Measurements from ENCODE around the gene BNC2. TPM values are rescaled to one million over a fixed set of nuclear protein-coding genes. Genes with fewer than 3 reads are reported as not detected.

BNC2 gene
- total RNA-seq, 1 donor from 2014 or later: under 0.01 TPM

GRCh38 chr9:16718952-16719351 lies 151.5 kb downstream of the BNC2 start:
- H3K27me3 ChIP-seq (ENCODE audit: control insufficient read depth, insufficient read depth, low read length): no peaks in the 10 kb centered on the region
- DNase-seq (ENCODE audit: low read depth) (no peak), FAIRE-seq (no peak)
- H3K4me3 ChIP-seq (ENCODE audit: low read depth, low read length): no peak overlapping the region
- H3K36me3 ChIP-seq (ENCODE audit: control insufficient read depth, insufficient read depth, low read length): no peaks in the 10 kb centered on the region
- no peak for TF ChIP-seq CTCF (IDR thresholded peaks at IDR 0.05; ENCODE audit: insufficient read depth, low read length, severe bottlenecking)

- H3K27me3 ChIP-seq (ENCODE audit: control insufficient read depth, insufficient read depth, low read length): no peaks in the 10 kb centered on the region
- FAIRE-seq: no peak
- no peak for DNase-seq (ENCODE audit: low read depth)
- no peak for TF ChIP-seq CTCF (IDR thresholded peaks at IDR 0.05; ENCODE audit: insufficient read depth, low read length, severe bottlenecking)
- no peaks in the 10 kb centered on the region for H3K36me3 ChIP-seq (ENCODE audit: control insufficient read depth, insufficient read depth, low read length)
- no peak overlapping the region for H3K4me3 ChIP-seq (ENCODE audit: low read depth, low read length)
These were observed 152.2 kb downstream of the BNC2 start for GRCh38 chr9:16718296-16718695.

GRCh38 chr9:16716601-16717000 lies 153.9 kb downstream of the BNC2 start:
- no peak for FAIRE-seq
- no peak for DNase-seq (ENCODE audit: low read depth)
- no peak for TF ChIP-seq CTCF (IDR thresholded peaks at IDR 0.05; ENCODE audit: insufficient read depth, low read length, severe bottlenecking)
- Histone ChIP-seq H3K4me3 (ENCODE audit: low read depth, low read length) (no peak overlapping the region), H3K27me3 (ENCODE audit: control insufficient read depth, insufficient read depth, low read length) (no peaks in the 10 kb centered on the region), H3K36me3 (ENCODE audit: control insufficient read depth, insufficient read depth, low read length) (no peaks in the 10 kb centered on the region)

- FAIRE-seq (no peak), DNase-seq (ENCODE audit: low read depth) (no peak)
- no peak overlapping the region for H3K4me3 ChIP-seq (ENCODE audit: low read depth, low read length)
- no peaks in the 10 kb centered on the region for H3K36me3 ChIP-seq (ENCODE audit: control insufficient read depth, insufficient read depth, low read length)
- no peak for TF ChIP-seq CTCF (IDR thresholded peaks at IDR 0.05; ENCODE audit: insufficient read depth, low read length, severe bottlenecking)
- no peaks in the 10 kb centered on the region for H3K27me3 ChIP-seq (ENCODE audit: control insufficient read depth, insufficient read depth, low read length)
These were observed 155.1 kb downstream of the BNC2 start for GRCh38 chr9:16715404-16715803.

- H3K27me3 ChIP-seq (ENCODE audit: control insufficient read depth, insufficient read depth, low read length): no peaks in the 10 kb centered on the region
- no peak for DNase-seq (ENCODE audit: low read depth)
- no peak for TF ChIP-seq CTCF (IDR thresholded peaks at IDR 0.05; ENCODE audit: insufficient read depth, low read length, severe bottlenecking)
- H3K36me3 ChIP-seq (ENCODE audit: control insufficient read depth, insufficient read depth, low read length): no peaks in the 10 kb centered on the region
- no peak overlapping the region for H3K4me3 ChIP-seq (ENCODE audit: low read depth, low read length)
- FAIRE-seq: no peak
These were observed 157.7 kb downstream of the BNC2 start for GRCh38 chr9:16712787-16713186.

- FAIRE-seq (no peak), DNase-seq (ENCODE audit: low read depth) (no peak)
- TF ChIP-seq CTCF (IDR thresholded peaks at IDR 0.05; ENCODE audit: insufficient read depth, low read length, severe bottlenecking): no peak
- Histone ChIP-seq H3K27me3 (ENCODE audit: control insufficient read depth, insufficient read depth, low read length) (no peaks in the 10 kb centered on the region), H3K4me3 (ENCODE audit: low read depth, low read length) (no peak overlapping the region), H3K36me3 (ENCODE audit: control insufficient read depth, insufficient read depth, low read length) (no peaks in the 10 kb centered on the region)
These were observed 159.6 kb downstream of the BNC2 start for GRCh38 chr9:16710888-16711287.

Data from bronchial epithelial cell (primary cell).